Skeletal muscle satellite cell (primary cell): Measurements from ENCODE around the gene NKAIN2. TPM values are rescaled to one million over a fixed set of nuclear protein-coding genes. Genes with fewer than 3 reads are reported as not detected.

ENCODE experiments used
- H3K27me3 ChIP-seq: 2 replicates; pipeline ENCODE4 v1.7.0; 2013; ENCODE audit warnings: low read length; ENCODE audit not compliant: control insufficient read depth, insufficient read depth
- H3K36me3 ChIP-seq: 2 replicates; pipeline ENCODE4 v1.7.0; 2013; ENCODE audit warnings: mild to moderate bottlenecking, control low read depth, low read length; ENCODE audit not compliant: insufficient read depth
- H3K4me1 ChIP-seq: 2 replicates; pipeline ENCODE4 v1.7.0; 2013; ENCODE audit warnings: low read length; ENCODE audit not compliant: control insufficient read depth, insufficient read depth
- H3K4me2 ChIP-seq: 2 replicates; pipeline ENCODE4 v1.7.0; 2013; ENCODE audit warnings: mild to moderate bottlenecking, low read length
- H3K4me3 ChIP-seq: 2 replicates; pipeline ENCODE4 v1.7.0; 2013; ENCODE audit warnings: low read length
- H3K9ac ChIP-seq: 2 replicates; pipeline ENCODE4 v1.7.0; 2013; ENCODE audit warnings: mild to moderate bottlenecking, low read depth, low read length, moderate library complexity
- H3K9me3 ChIP-seq: replicated peaks from 2 replicates; pipeline ENCODE4 v1.7.0; 2013; ENCODE audit warnings: mild to moderate bottlenecking, control low read depth, low read length
- total RNA-seq: library from RNA; depleted of rRNA; stranded (reverse); fragments of >200 nt; gene quantifications from 2 replicates; pipeline ENCODE4 v1.2.3, GENCODE V29; 2012; rRNA removed

NKAIN2 gene
- not detected in 2 replicates for total RNA-seq

DNA sequence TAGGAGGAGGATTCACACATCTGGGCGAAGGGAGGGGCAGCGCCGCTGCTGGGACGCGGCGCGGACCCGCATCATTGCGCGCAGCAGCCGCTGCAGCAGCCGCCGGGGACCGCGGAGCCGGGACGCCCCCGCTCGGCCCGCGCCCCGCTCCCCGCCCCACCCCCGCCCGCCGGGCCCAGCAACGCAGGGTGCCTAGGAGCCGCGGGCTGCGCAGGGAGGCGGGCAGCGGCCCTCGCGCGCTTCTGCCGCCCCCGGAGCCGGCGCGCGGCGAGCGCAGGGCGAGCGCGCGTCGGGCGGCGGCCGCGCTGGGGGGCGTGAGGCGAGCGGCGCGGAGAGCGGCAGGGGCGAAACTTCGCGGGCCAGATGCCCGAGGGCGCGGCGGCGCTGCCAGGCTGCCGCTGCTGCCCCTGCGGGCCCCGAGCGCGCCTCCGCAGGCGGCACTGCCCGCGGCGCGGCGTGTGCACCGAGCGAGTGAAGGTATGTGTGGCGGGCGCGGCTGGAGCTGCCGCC is at the start of gene NKAIN2:
NKAIN2 (plus strand) TSS at position 362 of the 510 bp plus-strand sequence.
- peak within 1 kb of the TSS; percentile 69 for H3K9ac ChIP-seq
- H3K27me3 ChIP-seq: no peaks in the 10 kb centered on the region
- peak within 1 kb of the TSS; percentile 90 for H3K4me2 ChIP-seq
- peak within 1 kb of the TSS; percentile 82 for H3K4me3 ChIP-seq
- no peaks in the 10 kb centered on the region for H3K36me3 ChIP-seq
- H3K4me1 ChIP-seq: peaks cover 31% of the 10 kb centered on the region
- no peaks in the 10 kb centered on the region for H3K9me3 ChIP-seq

DNA sequence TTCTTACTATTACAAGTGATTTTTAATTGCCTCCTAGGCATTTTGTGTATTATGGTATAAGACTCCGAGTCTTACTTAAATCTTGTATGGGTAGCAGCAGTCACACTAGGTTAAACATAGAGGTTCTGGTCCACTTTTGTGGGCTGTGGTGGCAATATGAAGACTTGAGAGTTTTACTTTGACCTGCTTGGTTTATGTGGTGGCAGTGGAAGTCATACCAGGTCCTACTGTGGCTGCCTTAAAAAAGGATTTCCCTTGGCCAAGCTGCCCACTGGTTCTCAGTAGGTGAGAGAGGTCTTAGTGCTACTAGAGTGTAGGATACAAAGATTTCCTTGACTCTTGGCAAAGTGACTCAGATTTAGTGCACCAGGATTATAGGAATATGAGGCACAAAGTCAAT is 44.2 kb upstream of the NKAIN2 start:
- Histone ChIP-seq H3K27me3 (no peaks in the 10 kb centered on the region), H3K36me3 (no peaks in the 10 kb centered on the region), H3K4me3 (no peak overlapping the region), H3K4me1 (no peaks in the 10 kb centered on the region), H3K9me3 (no peaks in the 10 kb centered on the region), H3K4me2 (no peak overlapping the region), H3K9ac (no peak overlapping the region)

DNA sequence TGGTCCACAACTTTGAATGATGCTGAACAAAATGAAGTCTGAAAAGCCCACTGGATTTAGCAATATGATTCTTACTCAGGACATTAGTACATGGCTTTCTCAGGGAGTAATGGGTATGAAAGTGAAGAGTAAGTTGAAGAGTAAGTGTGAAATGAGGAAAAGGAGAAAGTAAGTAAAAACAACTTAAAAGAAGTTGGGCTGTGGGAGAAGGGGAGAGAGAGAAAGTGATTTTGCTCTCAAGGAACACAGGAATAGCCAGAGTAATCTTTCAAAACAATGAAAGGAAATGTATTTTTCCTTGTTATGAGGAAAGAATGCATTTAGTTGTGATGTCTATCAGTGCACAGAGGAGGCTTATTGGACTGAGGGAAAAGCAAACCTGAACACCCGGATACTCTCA is 39.8 kb upstream of the NKAIN2 start:
- Histone ChIP-seq H3K36me3 (no peaks in the 10 kb centered on the region), H3K9ac (no peak overlapping the region), H3K27me3 (no peaks in the 10 kb centered on the region), H3K4me2 (no peak overlapping the region), H3K4me3 (no peak overlapping the region), H3K9me3 (no peaks in the 10 kb centered on the region), H3K4me1 (no peaks in the 10 kb centered on the region)

DNA sequence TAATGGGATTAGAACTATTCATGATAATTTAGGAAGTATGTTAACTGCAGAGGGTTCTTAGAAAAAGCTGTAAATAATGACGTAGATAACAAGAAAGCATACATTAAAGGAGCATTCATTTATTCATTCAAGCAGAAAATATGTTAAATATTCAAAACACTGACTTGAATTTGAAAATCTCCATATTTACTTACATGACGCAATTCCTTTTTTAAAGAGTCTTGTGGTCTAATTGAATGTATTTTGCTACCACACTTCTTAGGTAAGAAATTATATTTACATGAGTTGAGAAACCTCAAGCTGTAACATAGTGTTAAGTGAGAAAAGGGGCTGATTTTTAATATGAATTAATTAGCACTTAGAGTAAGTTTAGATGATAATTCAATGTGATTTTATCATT is 38.9 kb upstream of the NKAIN2 start:
- Histone ChIP-seq H3K9ac (no peak overlapping the region), H3K4me2 (no peak overlapping the region), H3K4me1 (no peaks in the 10 kb centered on the region), H3K36me3 (no peaks in the 10 kb centered on the region), H3K4me3 (no peak overlapping the region), H3K27me3 (no peaks in the 10 kb centered on the region), H3K9me3 (no peaks in the 10 kb centered on the region)

DNA sequence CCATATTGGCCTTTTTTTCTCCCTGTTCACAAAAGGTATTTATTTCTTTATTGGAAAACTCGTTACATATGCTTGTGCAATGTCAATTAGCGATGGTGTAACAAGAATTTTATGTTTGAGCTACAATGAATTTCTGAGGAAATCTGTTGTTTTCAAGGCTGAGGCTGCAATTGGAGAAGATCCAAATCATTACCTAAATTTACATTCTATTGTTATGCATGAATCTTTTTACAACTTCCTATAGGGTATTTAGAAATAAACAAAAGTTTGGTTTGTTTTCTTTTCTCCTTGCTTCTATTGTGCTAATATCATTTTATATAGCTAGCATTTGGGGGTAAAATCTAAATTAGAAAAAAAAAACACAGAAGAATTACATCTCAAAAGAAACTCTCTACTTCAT is 34.7 kb upstream of the NKAIN2 start:
- Histone ChIP-seq H3K4me3 (no peak overlapping the region), H3K9me3 (no peaks in the 10 kb centered on the region), H3K4me2 (no peak overlapping the region), H3K36me3 (no peaks in the 10 kb centered on the region), H3K27me3 (no peaks in the 10 kb centered on the region), H3K9ac (no peak overlapping the region), H3K4me1 (no peaks in the 10 kb centered on the region)

DNA sequence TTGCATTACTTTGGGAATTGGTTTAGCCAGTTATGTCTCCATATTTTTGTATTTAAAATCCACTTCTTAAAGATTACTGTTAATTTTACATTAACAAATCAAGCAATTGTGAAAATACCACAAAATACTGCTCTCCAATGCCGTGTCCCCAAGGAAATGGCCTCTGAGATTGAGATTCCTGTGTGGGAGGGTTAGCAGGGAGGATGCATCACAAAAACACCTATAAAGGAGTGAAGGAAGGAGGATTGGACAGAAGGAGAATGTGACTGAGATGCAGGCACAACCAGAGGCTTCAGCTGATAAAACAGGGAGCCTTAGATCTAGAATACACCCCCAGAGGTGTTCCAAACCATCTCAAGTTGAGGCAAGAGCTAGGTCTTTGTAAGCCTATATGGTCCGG is 34.2 kb upstream of the NKAIN2 start:
- Histone ChIP-seq H3K36me3 (no peaks in the 10 kb centered on the region), H3K9ac (no peak overlapping the region), H3K4me3 (no peak overlapping the region), H3K9me3 (no peaks in the 10 kb centered on the region), H3K4me1 (no peaks in the 10 kb centered on the region), H3K27me3 (no peaks in the 10 kb centered on the region), H3K4me2 (no peak overlapping the region)

DNA sequence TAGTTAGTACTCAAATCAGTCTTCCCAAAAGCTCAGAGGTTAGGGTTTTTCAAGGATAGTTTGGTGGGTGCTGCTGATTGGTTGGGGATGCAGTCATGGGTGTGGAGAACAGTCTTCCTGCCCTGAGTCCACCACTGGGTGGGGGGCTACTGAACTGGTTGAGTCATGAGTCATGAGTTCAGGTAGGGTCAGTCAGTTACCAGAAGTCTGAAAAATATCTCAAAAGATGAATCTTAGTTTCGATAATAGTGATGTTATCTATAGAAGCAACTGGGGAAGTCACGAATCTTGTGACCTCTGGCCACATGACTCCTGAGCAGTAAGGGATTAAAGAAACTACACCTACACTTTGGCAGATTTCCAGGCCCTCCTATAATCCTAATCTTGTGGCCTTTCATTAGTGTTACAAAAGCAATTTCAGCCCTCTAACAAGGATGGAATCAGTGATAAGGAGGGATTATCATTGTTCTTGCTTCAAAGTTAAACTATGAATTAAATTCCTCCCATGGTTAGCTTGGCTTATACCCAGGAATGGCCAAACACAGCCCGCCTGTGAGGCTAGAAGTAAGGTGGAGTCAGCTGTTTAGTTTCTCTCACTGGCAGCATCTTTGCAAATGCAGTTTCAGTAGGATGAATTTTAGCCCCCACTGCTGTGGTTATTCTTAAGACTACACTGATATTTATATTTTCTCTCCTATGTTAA is 33.3 kb upstream of the NKAIN2 start:
- no peaks in the 10 kb centered on the region for H3K4me1 ChIP-seq
- H3K9me3 ChIP-seq: no peaks in the 10 kb centered on the region
- H3K9ac ChIP-seq: no peak overlapping the region
- no peaks in the 10 kb centered on the region for H3K27me3 ChIP-seq
- no peak overlapping the region for H3K4me3 ChIP-seq
- no peak overlapping the region for H3K4me2 ChIP-seq
- no peaks in the 10 kb centered on the region for H3K36me3 ChIP-seq

DNA sequence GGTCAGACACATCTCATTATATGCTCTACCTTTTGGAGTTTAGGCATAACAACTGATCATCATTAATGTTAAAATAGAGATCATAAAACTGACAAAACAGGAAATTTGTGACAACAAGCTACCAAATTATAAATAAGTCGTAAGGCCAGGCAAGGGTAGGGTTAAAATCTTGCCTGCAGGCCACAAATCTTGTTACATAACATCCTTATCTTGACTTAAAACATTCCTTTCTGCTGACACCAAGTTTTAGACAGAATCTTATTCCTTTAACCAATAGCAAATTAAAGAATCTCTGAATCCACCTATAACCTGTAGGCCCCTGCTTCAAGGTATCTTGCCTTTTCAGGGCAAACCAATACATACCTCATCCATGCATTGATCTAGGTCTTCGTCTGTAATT is 32.5 kb upstream of the NKAIN2 start:
- Histone ChIP-seq H3K4me3 (no peak overlapping the region), H3K36me3 (no peaks in the 10 kb centered on the region), H3K9me3 (no peaks in the 10 kb centered on the region), H3K4me1 (no peaks in the 10 kb centered on the region), H3K27me3 (no peaks in the 10 kb centered on the region), H3K4me2 (no peak overlapping the region), H3K9ac (no peak overlapping the region)

DNA sequence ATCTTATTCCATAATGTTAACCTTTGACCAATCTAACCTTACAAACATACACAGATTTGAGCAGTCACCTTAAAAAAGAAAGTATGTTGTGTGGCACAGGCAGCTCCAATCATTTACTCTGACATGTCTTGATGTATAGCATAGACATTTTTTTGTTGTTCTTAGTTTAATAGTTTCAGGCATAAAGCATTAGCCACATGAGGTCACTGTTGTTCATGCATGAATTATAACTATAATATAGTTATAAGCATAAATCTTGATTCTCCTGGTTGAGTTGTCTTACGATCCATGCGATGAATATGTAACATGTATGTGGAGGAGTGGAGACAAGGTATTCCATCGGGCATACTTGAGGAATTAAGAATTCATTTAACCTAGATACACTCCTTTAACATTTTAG is 26.1 kb upstream of the NKAIN2 start:
- no peaks in the 10 kb centered on the region for H3K4me1 ChIP-seq
- no peaks in the 10 kb centered on the region for H3K27me3 ChIP-seq
- no peak overlapping the region for H3K9ac ChIP-seq
- H3K36me3 ChIP-seq: no peaks in the 10 kb centered on the region
- no peaks in the 10 kb centered on the region for H3K9me3 ChIP-seq
- H3K4me2 ChIP-seq: no peak overlapping the region
- H3K4me3 ChIP-seq: no peak overlapping the region

DNA sequence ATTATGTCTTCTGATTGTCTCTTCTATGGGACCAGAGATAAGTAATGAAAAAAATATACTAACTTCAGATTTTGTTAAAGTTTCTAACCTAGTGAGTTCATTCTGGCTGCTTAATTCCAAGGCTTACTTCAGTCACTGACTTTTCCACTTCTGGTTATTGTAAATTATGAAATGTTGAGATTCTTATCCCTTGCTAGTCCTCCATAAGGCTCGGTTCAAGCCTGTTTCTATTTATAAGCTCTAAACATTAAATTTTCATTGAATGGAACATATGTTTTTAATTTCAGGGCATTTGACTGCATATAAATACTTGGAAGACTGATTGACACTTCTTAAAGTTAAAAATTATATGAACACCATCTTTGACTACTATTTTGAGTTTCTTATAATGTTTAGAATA is 23.6 kb upstream of the NKAIN2 start:
- Histone ChIP-seq H3K27me3 (no peaks in the 10 kb centered on the region), H3K9ac (no peak overlapping the region), H3K36me3 (no peaks in the 10 kb centered on the region), H3K4me1 (no peaks in the 10 kb centered on the region), H3K9me3 (no peaks in the 10 kb centered on the region), H3K4me3 (no peak overlapping the region), H3K4me2 (no peak overlapping the region)

DNA sequence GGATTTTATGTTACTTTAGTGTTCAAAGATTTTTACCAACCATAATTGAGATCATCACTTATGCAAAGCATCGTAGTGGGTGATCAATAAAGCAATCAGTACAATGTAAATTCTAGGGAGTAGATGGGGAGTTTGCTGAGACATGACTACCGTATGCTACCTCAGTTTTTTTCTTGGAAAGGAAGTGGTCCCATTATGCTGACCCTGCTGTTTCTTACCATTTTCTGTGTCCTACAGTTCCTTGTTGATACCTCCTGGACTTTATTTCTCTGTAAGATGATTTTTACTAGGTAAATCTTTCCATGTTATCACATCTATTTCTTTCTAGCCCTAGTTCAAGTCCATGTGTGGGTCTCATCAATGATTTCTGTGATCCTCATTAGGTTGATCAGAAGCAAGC is 19.3 kb upstream of the NKAIN2 start:
- no peaks in the 10 kb centered on the region for H3K9me3 ChIP-seq

DNA sequence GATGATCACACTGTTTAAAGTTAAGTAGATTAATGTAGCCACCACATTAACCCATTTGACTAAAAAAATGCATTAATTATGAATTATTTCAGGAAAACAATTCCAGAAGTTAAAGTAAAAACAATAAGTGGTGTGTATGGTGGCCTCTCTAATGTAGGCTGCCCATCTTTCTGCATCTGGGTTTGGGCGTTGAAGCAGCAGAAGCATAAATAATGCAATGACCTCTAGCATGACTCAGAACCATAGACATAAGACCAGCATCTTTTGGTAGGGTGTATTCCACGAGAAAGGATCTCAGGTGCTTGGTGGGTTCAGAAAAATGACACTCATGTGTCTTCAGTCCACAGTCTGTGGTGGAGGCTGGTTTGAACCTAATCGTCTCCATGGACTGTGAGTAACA is 18.6 kb upstream of the NKAIN2 start:
- H3K4me3 ChIP-seq: no peak overlapping the region
- no peaks in the 10 kb centered on the region for H3K4me1 ChIP-seq
- H3K9ac ChIP-seq: no peak overlapping the region
- H3K4me2 ChIP-seq: no peak overlapping the region
- no peaks in the 10 kb centered on the region for H3K27me3 ChIP-seq
- H3K9me3 ChIP-seq: no peaks in the 10 kb centered on the region
- H3K36me3 ChIP-seq: no peaks in the 10 kb centered on the region

More for the DNA sequence above, 19.3 kb upstream of the NKAIN2 start:
- Histone ChIP-seq H3K4me3 (no peak overlapping the region), H3K4me2 (no peak overlapping the region), H3K27me3 (no peaks in the 10 kb centered on the region), H3K36me3 (no peaks in the 10 kb centered on the region), H3K4me1 (no peaks in the 10 kb centered on the region), H3K9ac (no peak overlapping the region)
